MCF 10A (cell line): ENCODE data around the gene SYNDIG1. TPM values are rescaled to one million over a fixed set of nuclear protein-coding genes. Genes with fewer than 3 reads are reported as not detected.

Source experiments
- BruUV-seq: library from RNA; stranded (reverse); fragments of 400-500 nt; replicated peaks from 2 replicates; lab custom pipeline; 2021; lab: Mats Ljungman, UMichigan
- CTCF ChIA-PET: fragments of 300-600 bp; sonication (Branson Sonifier 250); formaldehyde crosslinking; extraction: SDS; loops from one replicate; lab custom pipeline; 2021; ENCODE audit warnings: antibody characterized with exemption, inconsistent platforms; lab: Yijun Ruan, JAX
- POLR2A ChIA-PET: fragments of 300-600, 350-650 bp; sonication (Branson Sonifier 250); formaldehyde crosslinking; extraction: SDS; loops from one replicate; lab custom pipeline; 2020; ENCODE audit warnings: antibody characterized with exemption, inconsistent platforms; lab: Yijun Ruan, JAX
- DNase-seq: peaks from one replicate; pipeline ENCODE4 v3.0.0-alpha.2; 2018; ENCODE audit not compliant: unreplicated experiment
- H3K27ac Mint-ChIP-seq: one replicate; pipeline ENCODE4 v1.8.0; 2022; ENCODE audit warnings: mild to moderate bottlenecking, low read depth, mixed read lengths; ENCODE audit not compliant: unreplicated experiment
- H3K27me3 Mint-ChIP-seq: one replicate; pipeline ENCODE4 v1.8.0; 2022; ENCODE audit warnings: mixed read lengths; ENCODE audit not compliant: insufficient read depth, unreplicated experiment
- H3K36me3 Mint-ChIP-seq: one replicate; pipeline ENCODE4 v1.8.0; 2022; ENCODE audit warnings: mild to moderate bottlenecking, moderate library complexity, mixed read lengths; ENCODE audit not compliant: insufficient read depth, unreplicated experiment
- H3K4me1 Mint-ChIP-seq: one replicate; pipeline ENCODE4 v1.8.0; 2022; ENCODE audit warnings: mixed read lengths; ENCODE audit not compliant: insufficient read depth, unreplicated experiment
- H3K4me3 Mint-ChIP-seq: one replicate; pipeline ENCODE4 v1.8.0; 2022; ENCODE audit warnings: mild to moderate bottlenecking, moderate library complexity, mixed read lengths; ENCODE audit not compliant: unreplicated experiment
- H3K9me3 Mint-ChIP-seq: one replicate; pipeline ENCODE4 v1.8.0; 2022; ENCODE audit warnings: mixed read lengths; ENCODE audit not compliant: unreplicated experiment
- CTCF ChIP-seq: fragments of 200-600 bp; IDR thresholded peaks from one replicate; pipeline ENCODE4 v1.8.0; 2022; ENCODE audit warnings: antibody characterized with exemption, mild to moderate bottlenecking; ENCODE audit not compliant: unreplicated experiment
- intact Hi-C: fragments of 100-400 bp; cut with micrococcal nuclease; formaldehyde crosslinking; loops from 2 replicates; pipeline ENCODE4 v1.14.1; 2022
- total RNA-seq: library from RNA; stranded (reverse); gene quantifications from 2 replicates; pipeline ENCODE4 v1.2.3, GENCODE V29; 2022

Gene SYNDIG1
- total RNA-seq, 1 experiment from 2014 or later, result not detected

GRCh38 chr20:24661255-24661654, 191.8 kb downstream of the SYNDIG1 start:
- H3K36me3 Mint-ChIP-seq, result no peaks in the 10 kb centered on the region
- no peaks in the 10 kb centered on the region for H3K4me1 Mint-ChIP-seq
- H3K9me3 Mint-ChIP-seq, result peaks cover 9% of the 10 kb centered on the region
- no peak for DNase-seq
- no peak overlapping the region for H3K4me3 Mint-ChIP-seq
- intact Hi-C loops, result no loop called here
- no peaks in the 10 kb centered on the region for H3K27me3 Mint-ChIP-seq
- no TSS peak for BruUV-seq
- POLR2A ChIA-PET, result no interaction called here
- no peak for TF ChIP-seq CTCF
- CTCF ChIA-PET, result interaction anchor here (0.7 kb wide), 1 partner anchor 85 kb away, joined by 3 read pairs; no protein-coding TSS in a partner anchor
- no peak overlapping the region for H3K27ac Mint-ChIP-seq

GRCh38 chr20:24662322-24662721, 192.9 kb downstream of the SYNDIG1 start:
- POLR2A ChIA-PET, result no interaction called here
- no peak for TF ChIP-seq CTCF
- Mint-ChIP-seq H3K27ac (no peak overlapping the region), H3K4me3 (no peak overlapping the region), H3K4me1 (no peaks in the 10 kb centered on the region), H3K27me3 (no peaks in the 10 kb centered on the region), H3K36me3 (no peaks in the 10 kb centered on the region), H3K9me3 (peaks cover 9% of the 10 kb centered on the region)
- CTCF ChIA-PET, result no interaction called here
- intact Hi-C loops, result no loop called here
- no peak for DNase-seq
- BruUV-seq, result no TSS peak

- Mint-ChIP-seq H3K27me3 (no peaks in the 10 kb centered on the region), H3K4me1 (no peaks in the 10 kb centered on the region), H3K27ac (no peak overlapping the region), H3K4me3 (no peak overlapping the region), H3K9me3 (peaks cover 9% of the 10 kb centered on the region), H3K36me3 (no peaks in the 10 kb centered on the region)
- ChIA-PET CTCF (no interaction called here), POLR2A (no interaction called here)
- DNase-seq, result no peak
- TF ChIP-seq CTCF, result no peak
- intact Hi-C loops, result no loop called here
- no TSS peak for BruUV-seq
Observed at GRCh38 chr20:24662752-24663365, 193.4 kb downstream of the SYNDIG1 start.

- Mint-ChIP-seq H3K4me3 (no peak overlapping the region), H3K9me3 (peaks cover 9% of the 10 kb centered on the region), H3K4me1 (no peaks in the 10 kb centered on the region), H3K27ac (no peak overlapping the region), H3K36me3 (no peaks in the 10 kb centered on the region), H3K27me3 (no peaks in the 10 kb centered on the region)
- intact Hi-C loops, result no loop called here
- ChIA-PET POLR2A (no interaction called here), CTCF (interaction anchor here (0.7 kb wide), 1 partner anchor 50 kb away, joined by 3 read pairs; no protein-coding TSS in a partner anchor)
- no peak for DNase-seq
- TF ChIP-seq CTCF, result no peak
- no TSS peak for BruUV-seq
Observed at GRCh38 chr20:24663496-24663895, 194.1 kb downstream of the SYNDIG1 start.
